Loucy (cell line): Measurements from ENCODE around the gene KCNC2.

Source experiments
- EZH2phosphoT487 ChIP-seq: fragments of 200-600 bp; IDR thresholded peaks from 2 replicates; pipeline ENCODE4 v1.6.1; 2018; ENCODE audit warnings: antibody characterized with exemption, mild to moderate bottlenecking, moderate library complexity, borderline replicate concordance
- TF ChIP-seq, protein P1 (sequence below): fragments of 200-600 bp; sonication (generic); conservative IDR thresholded peaks from 2 replicates; pipeline ENCODE4 v1.5.1; 2014; ENCODE audit warnings: mild to moderate bottlenecking, antibody characterized with exemption, low read length

DNA sequence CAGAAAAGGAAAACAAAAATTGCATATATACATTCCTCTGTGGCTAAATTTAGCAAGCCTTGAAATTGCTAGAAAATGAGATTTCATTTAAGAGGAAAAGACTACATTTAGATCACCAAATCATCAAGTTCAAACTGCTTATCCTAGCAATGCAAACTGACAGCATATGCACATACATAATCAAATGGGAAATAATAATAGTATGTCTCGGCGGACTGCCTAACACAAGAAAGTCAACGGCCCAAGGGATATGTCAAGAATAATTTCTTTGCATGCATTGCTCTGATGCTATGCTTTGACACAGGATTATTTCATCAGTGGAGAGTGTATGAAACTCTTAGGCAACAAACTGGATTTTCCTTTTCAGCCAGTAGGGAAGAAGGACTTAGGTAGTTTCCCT, 107.9 kb downstream of the KCNC2 start:
- TF ChIP-seq, protein P1, sequence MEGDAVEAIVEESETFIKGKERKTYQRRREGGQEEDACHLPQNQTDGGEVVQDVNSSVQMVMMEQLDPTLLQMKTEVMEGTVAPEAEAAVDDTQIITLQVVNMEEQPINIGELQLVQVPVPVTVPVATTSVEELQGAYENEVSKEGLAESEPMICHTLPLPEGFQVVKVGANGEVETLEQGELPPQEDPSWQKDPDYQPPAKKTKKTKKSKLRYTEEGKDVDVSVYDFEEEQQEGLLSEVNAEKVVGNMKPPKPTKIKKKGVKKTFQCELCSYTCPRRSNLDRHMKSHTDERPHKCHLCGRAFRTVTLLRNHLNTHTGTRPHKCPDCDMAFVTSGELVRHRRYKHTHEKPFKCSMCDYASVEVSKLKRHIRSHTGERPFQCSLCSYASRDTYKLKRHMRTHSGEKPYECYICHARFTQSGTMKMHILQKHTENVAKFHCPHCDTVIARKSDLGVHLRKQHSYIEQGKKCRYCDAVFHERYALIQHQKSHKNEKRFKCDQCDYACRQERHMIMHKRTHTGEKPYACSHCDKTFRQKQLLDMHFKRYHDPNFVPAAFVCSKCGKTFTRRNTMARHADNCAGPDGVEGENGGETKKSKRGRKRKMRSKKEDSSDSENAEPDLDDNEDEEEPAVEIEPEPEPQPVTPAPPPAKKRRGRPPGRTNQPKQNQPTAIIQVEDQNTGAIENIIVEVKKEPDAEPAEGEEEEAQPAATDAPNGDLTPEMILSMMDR = no peak
- no peak for TF ChIP-seq EZH2phosphoT487
